Fibroblast of lung (primary cell): Measurements from ENCODE around the gene TECPR2. TPM values are rescaled to one million over a fixed set of nuclear protein-coding genes. Genes with fewer than 3 reads are reported as not detected.

ENCODE experiments used
- DNase-seq, 2 donors: peaks; one replicate each; pipeline versions ENCODE4 v3.0.0 to v3.0.0-alpha.2; 2010; ENCODE audit warnings: low read depth in 2 of 2
- H2AFZ ChIP-seq: 2 replicates; pipeline ENCODE4 v1.5.1; 2012; ENCODE audit warnings: low read length, control low read depth, inconsistent platforms
- H3K27ac ChIP-seq: 2 replicates; pipeline ENCODE4 v1.5.1; 2011; ENCODE audit warnings: low read length, control low read depth; ENCODE audit not compliant: insufficient read depth
- H3K27me3 ChIP-seq: 2 replicates; pipeline ENCODE4 v1.5.1; 2011; ENCODE audit warnings: mild to moderate bottlenecking, low read length; ENCODE audit not compliant: control insufficient read depth, insufficient read depth
- H3K36me3 ChIP-seq: 2 replicates; pipeline ENCODE4 v1.5.1; 2011; ENCODE audit warnings: low read length; ENCODE audit not compliant: control insufficient read depth, insufficient read depth
- H3K4me1 ChIP-seq: 2 replicates; pipeline ENCODE4 v1.5.1; 2011; ENCODE audit warnings: low read length; ENCODE audit not compliant: control insufficient read depth, insufficient read depth; ENCODE audit errors: extremely low read depth
- H3K4me2 ChIP-seq: 2 replicates; pipeline ENCODE4 v1.5.1; 2011; ENCODE audit warnings: low read length, control low read depth; ENCODE audit not compliant: insufficient read depth; ENCODE audit errors: extremely low read depth
- H3K4me3 ChIP-seq, 4 experiments: fragments of 200-600 bp in 1 of 4; sonication (generic) in 1 of 4; replicated peaks in 1 of 4; 2 replicates each; pipeline ENCODE4 v1.5.1; 2011 to 2016; ENCODE audit warnings: low read length in 4 of 4, low read depth in 3 of 4, mild to moderate bottlenecking in 3 of 4, control low read depth in 2 of 4, inconsistent platforms in 1 of 4, mixed read lengths in 1 of 4; ENCODE audit not compliant: insufficient read depth in 1 of 4; ENCODE audit errors: control extremely low read depth in 1 of 4
- H3K79me2 ChIP-seq: 2 replicates; pipeline ENCODE4 v1.5.1; 2012; ENCODE audit warnings: mild to moderate bottlenecking, low read length, inconsistent platforms; ENCODE audit not compliant: control insufficient read depth, insufficient read depth
- H3K9ac ChIP-seq: 2 replicates; pipeline ENCODE4 v1.5.1; 2011; ENCODE audit warnings: mild to moderate bottlenecking, low read length, control low read depth; ENCODE audit not compliant: insufficient read depth
- H3K9me3 ChIP-seq: 2 replicates; pipeline ENCODE4 v1.5.1; 2012; ENCODE audit warnings: low read depth, low read length; ENCODE audit not compliant: control insufficient read depth, insufficient read depth
- H4K20me1 ChIP-seq: 2 replicates; pipeline ENCODE4 v1.5.1; 2011; ENCODE audit warnings: low read length; ENCODE audit not compliant: control insufficient read depth, insufficient read depth; ENCODE audit errors: extremely low read depth
- CTCF ChIP-seq, 2 donors: IDR thresholded peaks in 1 of 2; conservative IDR thresholded peaks in 1 of 2; 1 replicate in 1 of 2; 2 replicates in 1 of 2; pipeline ENCODE4 v1.5.1; 2011 to 2012; ENCODE audit warnings: low read length in 2 of 2, control low read depth in 1 of 2, inconsistent platforms in 1 of 2, low read depth in 1 of 2, mild to moderate bottlenecking in 1 of 2
- EZH2 ChIP-seq: IDR thresholded peaks from 2 replicates; pipeline ENCODE4 v1.5.1; 2012; ENCODE audit warnings: low read length, control low read depth, mild to moderate bottlenecking; ENCODE audit errors: missing control alignments
- polyA plus RNA-seq, 2 donors: library from polyadenylated mRNA; depleted of rRNA in 1 of 2; stranded (reverse) in 1 of 2; unstranded in 1 of 2; fragments of >200 nt; gene quantifications; 2 replicates each; pipeline ENCODE4 v1.2.1, GENCODE V29; 2011 to 2012; ENCODE audit warnings: missing spikeins in 1 of 2
- total RNA-seq: library from RNA; depleted of rRNA; stranded (reverse); fragments of >200 nt; gene quantifications from 2 replicates; pipeline ENCODE4 v1.2.1, GENCODE V29; 2014

The TECPR2 gene
- total and polyA plus RNA-seq, 2 donors (not counting 1 experiment from before 2014, with no cell fraction given), result 9.2 to 17.8 TPM

- H3K36me3 ChIP-seq, result peaks cover 11% of the 10 kb centered on the region
- H3K9ac ChIP-seq, result no peak overlapping the region
- H3K4me3 ChIP-seq, result no peak overlapping the region
- H3K9me3 ChIP-seq, result no peaks in the 10 kb centered on the region
- no peaks in the 10 kb centered on the region for H4K20me1 ChIP-seq
- no peaks in the 10 kb centered on the region for H3K27me3 ChIP-seq
- no peak for DNase-seq
- H3K4me1 ChIP-seq, result no peaks in the 10 kb centered on the region
- no peak overlapping the region for H3K27ac ChIP-seq
- H3K79me2 ChIP-seq, result no peaks in the 10 kb centered on the region
- TF ChIP-seq EZH2, result no peak
- no peak for TF ChIP-seq CTCF (conservative IDR thresholded peaks at IDR 0.05 in 1 of 2, IDR thresholded peaks at IDR 0.05 in 1 of 2; ENCODE audit: low read depth in 1 of 2, low read length in 2 of 2)
- no peak overlapping the region for H3K4me2 ChIP-seq
- no peak overlapping the region for H2AFZ ChIP-seq
Observed at GRCh38 chr14:102501751-102502315, 139.1 kb downstream of the TECPR2 start.

- DNase-seq, result no peak
- no peaks in the 10 kb centered on the region for H3K27me3 ChIP-seq
- no peaks in the 10 kb centered on the region for H3K4me1 ChIP-seq
- no peak overlapping the region for H3K4me2 ChIP-seq
- H3K36me3 ChIP-seq, result peaks cover 17% of the 10 kb centered on the region
- TF ChIP-seq CTCF (conservative IDR thresholded peaks at IDR 0.05 in 1 of 2, IDR thresholded peaks at IDR 0.05 in 1 of 2; ENCODE audit: low read depth in 1 of 2, low read length in 2 of 2) (no peak), EZH2 (no peak)
- H3K27ac ChIP-seq, result no peak overlapping the region
- H4K20me1 ChIP-seq, result no peaks in the 10 kb centered on the region
- no peaks in the 10 kb centered on the region for H3K9me3 ChIP-seq
- H2AFZ ChIP-seq, result no peak overlapping the region
- no peaks in the 10 kb centered on the region for H3K79me2 ChIP-seq
- no peak overlapping the region for H3K4me3 ChIP-seq
- H3K9ac ChIP-seq, result no peak overlapping the region
Observed at GRCh38 chr14:102502571-102502970, 139.8 kb downstream of the TECPR2 start.

GRCh38 chr14:102503641-102504327, 141.0 kb downstream of the TECPR2 start:
- Histone ChIP-seq H3K27me3 (no peaks in the 10 kb centered on the region), H3K27ac (no peak overlapping the region), H3K9ac (no peak overlapping the region), H3K36me3 (peaks cover 13% of the 10 kb centered on the region), H3K79me2 (no peaks in the 10 kb centered on the region), H3K4me1 (no peaks in the 10 kb centered on the region), H3K4me3 (no peak overlapping the region), H2AFZ (no peak overlapping the region), H4K20me1 (no peaks in the 10 kb centered on the region), H3K4me2 (no peak overlapping the region), H3K9me3 (no peaks in the 10 kb centered on the region)
- TF ChIP-seq CTCF (conservative IDR thresholded peaks at IDR 0.05 in 1 of 2, IDR thresholded peaks at IDR 0.05 in 1 of 2; ENCODE audit: low read depth in 1 of 2, low read length in 2 of 2) (no peak), EZH2 (no peak)
- DNase-seq, result no peak
